Right lobe of liver (tissue), 6 donors: ENCODE results near the gene KCMF1. TPM values are rescaled to one million over a fixed set of nuclear protein-coding genes. Genes with fewer than 3 reads are reported as not detected.

ENCODE experiments used
- ATAC-seq, 4 donors: fragments of 200-7000 bp; cut with Tn5 transposase; one replicate each; pipeline ENCODE4 v1.9.1; 2020; ENCODE audit warnings: mild to moderate bottlenecking in 4 of 4, moderate library complexity in 4 of 4
- DNase-seq, 3 donors: peaks; one replicate each; pipeline ENCODE4 v3.0.0-alpha.2; 2020
- H3K27ac ChIP-seq, 3 donors: fragments of 200-600 bp; one replicate each; pipeline ENCODE4 v1.8.0; 2022
- H3K27me3 ChIP-seq, 2 donors: fragments of 200-600 bp; one replicate each; pipeline ENCODE4 v1.8.0; 2022
- H3K36me3 ChIP-seq, 4 donors: fragments of 200-600 bp; sonication (generic) in 1 of 4; one replicate each; pipeline versions ENCODE4 v1.5.1 to v1.8.0; 2017 to 2022; ENCODE audit warnings: control low read depth in 1 of 4
- H3K4me1 ChIP-seq, 4 donors: fragments of 200-600 bp; sonication (generic) in 1 of 4; one replicate each; pipeline versions ENCODE4 v1.5.1 to v1.8.0; 2017 to 2022; ENCODE audit warnings: control low read depth in 1 of 4
- H3K4me3 ChIP-seq, 3 donors: fragments of 200-600 bp; one replicate each; pipeline ENCODE4 v1.8.0; 2022
- H3K9me3 ChIP-seq, 4 donors: fragments of 200-600 bp; sonication (generic) in 1 of 4; one replicate each; pipeline versions ENCODE4 v1.5.1 to v1.8.0; 2017 to 2022; ENCODE audit warnings: control low read depth in 1 of 4
- CTCF ChIP-seq, 4 donors: fragments of 200-600 bp in 3 of 4; fragments of 450-650 bp in 1 of 4; IDR thresholded peaks; one replicate each; pipeline versions ENCODE4 v1.5.1 to v1.8.0; 2016 to 2022; ENCODE audit warnings: antibody characterized with exemption in 4 of 4, mild to moderate bottlenecking in 2 of 4
- POLR2A ChIP-seq: fragments of 450-650 bp; IDR thresholded peaks from one replicate; pipeline ENCODE4 v1.6.1; 2017; ENCODE audit warnings: antibody characterized with exemption, mild to moderate bottlenecking
- WGBS: methylation state at CpG from one replicate; pipeline ENCODE4 v1.1.6; 2018; ENCODE audit warnings: low coverage, low lambda C conversion rate; ENCODE audit not compliant: insufficient coverage; ENCODE audit errors: missing lambda C conversion rate; 5-methylcytosine and 5-hydroxymethylcytosine counted together
- intact Hi-C, 2 donors: fragments of 100-400 bp; cut with DNase I; formaldehyde crosslinking; loops; one replicate each; pipeline versions ENCODE4 v1.11.2 to v1.14.1; 2022
- total RNA-seq, 6 experiments: library from RNA; depleted of rRNA in 2 of 6; stranded (reverse); fragments of >200 nt in 2 of 6; fragmentation: NEBNext Ultra II Directional in 3 of 6; extraction: Animal tissue kit (Norgen Biotek cat#: 25700) in 3 of 6; gene quantifications; one replicate each; pipeline versions ENCODE4 v1.1.0 to v1.2.4, GENCODE V29; 2016 to 2023
- donor health status: DM: no; HTN: yes; CAD: no.
- donor health status: DM: no; HTN: no; CAD: no.
- donor health status: DM: no; HTN: no; CAD: no.
- donor health status: DM: no; HTN: yes; CAD: no.
- donor health status: DM: no; HTN: yes; CAD: no.

Gene KCMF1
- total RNA-seq, 6 experiments from 2014 or later = 28.6 to 45.3 (median 35.4) TPM

GRCh38 chr2:84958135-84959059 is 12.6 kb upstream of the KCMF1 start:
- peak; percentile 25 to 89 (median 42) for ATAC-seq
- DNase-seq = peak in 1 of 3 donors; percentile 48
- Histone ChIP-seq H3K27ac (no peak overlapping the region), H3K9me3 (no peaks in the 10 kb centered on the region), H3K4me1 (peaks cover 0 to 17% (median 2%) of the 10 kb centered on the region in 4 donors), H3K4me3 (no peak overlapping the region), H3K36me3 (no peaks in the 10 kb centered on the region), H3K27me3 (no peaks in the 10 kb centered on the region)
- 53% methylated on average over 12 of the region's 12 CpGs for WGBS
- intact Hi-C loops = no loop called here
- TF ChIP-seq CTCF (IDR thresholded peaks at IDR 0.05) (no peak), POLR2A (no peak)

GRCh38 chr2:84959095-84959565 is 11.8 kb upstream of the KCMF1 start:
- H3K9me3 ChIP-seq = no peaks in the 10 kb centered on the region
- intact Hi-C loops = no loop called here
- ATAC-seq (no peak), DNase-seq (no peak)
- peaks cover 0 to 22% (median 4%) of the 10 kb centered on the region in 4 donors for H3K4me1 ChIP-seq
- 77% methylated on average over 9 of the region's 10 CpGs for WGBS
- TF ChIP-seq CTCF (IDR thresholded peaks at IDR 0.05) = no peak
- TF ChIP-seq POLR2A = no peak
- H3K4me3 ChIP-seq = no peak overlapping the region
- H3K36me3 ChIP-seq = no peaks in the 10 kb centered on the region
- no peak overlapping the region for H3K27ac ChIP-seq
- H3K27me3 ChIP-seq = no peaks in the 10 kb centered on the region

GRCh38 chr2:84959566-84960506 is 11.1 kb upstream of the KCMF1 start:
- ATAC-seq = no peak
- DNase-seq = no peak
- Histone ChIP-seq H3K27ac (no peak overlapping the region), H3K4me3 (no peak overlapping the region), H3K36me3 (no peaks in the 10 kb centered on the region), H3K27me3 (no peaks in the 10 kb centered on the region), H3K9me3 (no peaks in the 10 kb centered on the region), H3K4me1 (peaks cover 0 to 30% (median 7%) of the 10 kb centered on the region in 4 donors)
- WGBS = 73% methylated on average over 4 of the region's 5 CpGs
- TF ChIP-seq POLR2A (no peak), CTCF (IDR thresholded peaks at IDR 0.05) (no peak)
- intact Hi-C loops = no loop called here

- Histone ChIP-seq H3K27ac (peak overlapping the region in 2 of 3 donors; percentile 58 to 76), H3K9me3 (no peaks in the 10 kb centered on the region), H3K4me1 (peaks cover 0 to 37% (median 8%) of the 10 kb centered on the region in 4 donors), H3K4me3 (no peak overlapping the region), H3K36me3 (peaks cover 0 to 4% (median 0%) of the 10 kb centered on the region in 4 donors), H3K27me3 (no peaks in the 10 kb centered on the region)
- TF ChIP-seq CTCF (IDR thresholded peaks at IDR 0.05) = no peak
- no peak for TF ChIP-seq POLR2A
- ATAC-seq (no peak), DNase-seq (no peak)
- intact Hi-C loops = no loop called here
- WGBS = 73% methylated on average over 4 of the region's 4 CpGs
Measured at GRCh38 chr2:84962917-84963316, 8.0 kb upstream of the KCMF1 start.
